Globus pallidus (tissue), 1 donor: ENCODE results near the gene NCOA1.
"Not testable (repeated sequence)": the region's sequence is repeated elsewhere in the genome, so short reads cannot be mapped to it uniquely, and the experiment has no call there.

Experiments used
- DNase-seq: peaks from one replicate; pipeline ENCODE4 v3.0.0-alpha.2; 2015; ENCODE audit warnings: low spot score

Gene NCOA1

GRCh38 chr2:24490690-24491541 is at the start of gene NCOA1:
Gene NCOA1 (plus strand): TSS chr2:24491254. CDS start chr2:24658678, 167,424 bp downstream.
- DNase-seq, result peak; percentile 90

GRCh38 chr2:24448797-24449196 is 42.3 kb upstream of the NCOA1 start:
- peak; percentile 11 for DNase-seq

- no peak for DNase-seq
Measured at GRCh38 chr2:24449344-24449743, 41.7 kb upstream of the NCOA1 start.

GRCh38 chr2:24451805-24452501 is 39.1 kb upstream of the NCOA1 start:
- no peak for DNase-seq

GRCh38 chr2:24452502-24452885 is 38.6 kb upstream of the NCOA1 start:
- DNase-seq, result no peak

GRCh38 chr2:24453379-24454073 is 37.5 kb upstream of the NCOA1 start:
- no peak for DNase-seq

- peak; percentile 20 for DNase-seq
Measured at GRCh38 chr2:24454294-24454693, 36.8 kb upstream of the NCOA1 start.

GRCh38 chr2:24456599-24457556 is 34.2 kb upstream of the NCOA1 start:
- peak; percentile 21 for DNase-seq

GRCh38 chr2:24457696-24458386 is 33.2 kb upstream of the NCOA1 start:
- no peak for DNase-seq

GRCh38 chr2:24459224-24460161 is 31.6 kb upstream of the NCOA1 start:
- DNase-seq, result no peak

GRCh38 chr2:24461685-24462084 is 29.4 kb upstream of the NCOA1 start:
- DNase-seq, result no peak

GRCh38 chr2:24463271-24463670 is 27.8 kb upstream of the NCOA1 start:
- no peak for DNase-seq

GRCh38 chr2:24466871-24467870 is 23.9 kb upstream of the NCOA1 start:
- no peak for DNase-seq

GRCh38 chr2:24468453-24468852 is 22.6 kb upstream of the NCOA1 start:
- DNase-seq, result not testable (repeated sequence)

- DNase-seq, result no peak
Measured at GRCh38 chr2:24469148-24469650, 21.9 kb upstream of the NCOA1 start.

- DNase-seq, result no peak
Measured at GRCh38 chr2:24471662-24472061, 19.4 kb upstream of the NCOA1 start.

GRCh38 chr2:24472416-24472815 is 18.6 kb upstream of the NCOA1 start:
- DNase-seq, result no peak

- DNase-seq, result no peak
Measured at GRCh38 chr2:24473626-24474025, 17.4 kb upstream of the NCOA1 start.
